BJ (cell line): ENCODE results near the gene MOK. TPM values are rescaled to one million over a fixed set of nuclear protein-coding genes. Genes with fewer than 3 reads are reported as not detected.

ENCODE experiments used
- CTCF ChIA-PET: fragments of 350-600 bp; formaldehyde crosslinking; extraction: SDS; loops from one replicate; lab custom pipeline; 2021; ENCODE audit warnings: antibody characterized with exemption, inconsistent platforms; lab: Yijun Ruan, JAX
- POLR2A ChIA-PET: fragments of 300-600 bp; sonication (Branson Sonifier 250); formaldehyde crosslinking; extraction: SDS; loops from one replicate; lab custom pipeline; 2021; ENCODE audit warnings: antibody characterized with exemption; lab: Charles Lee
- DNase-seq: peaks from one replicate; pipeline ENCODE4 v3.0.0-alpha.2; 2011; ENCODE audit warnings: low read depth
- H3K27me3 ChIP-seq: 2 replicates; pipeline ENCODE4 v1.6.0; 2011; ENCODE audit warnings: low read length; ENCODE audit not compliant: control insufficient read depth, insufficient read depth
- H3K36me3 ChIP-seq: 2 replicates; pipeline ENCODE4 v1.5.1; 2011; ENCODE audit warnings: low read length; ENCODE audit not compliant: control insufficient read depth, insufficient read depth
- H3K4me3 ChIP-seq: 2 replicates; pipeline ENCODE4 v1.5.1; 2011; ENCODE audit warnings: low read depth, mild to moderate bottlenecking, control low read depth, low read length
- polyA plus RNA-seq: library from polyadenylated mRNA; depleted of rRNA; stranded (reverse); fragments of >200 nt; gene quantifications from 2 replicates; pipeline ENCODE4 v1.2.3, GENCODE V29; 2011
- TF ChIP-seq, protein P1 (sequence below): IDR thresholded peaks from 2 replicates; pipeline ENCODE4 v1.5.1; 2011; ENCODE audit warnings: low read depth, mild to moderate bottlenecking, control low read depth, inconsistent platforms, low read length, moderate library complexity; ENCODE audit not compliant: insufficient read depth

MOK gene
- polyA plus RNA-seq, 1 experiment: 26.0 TPM

DNA sequence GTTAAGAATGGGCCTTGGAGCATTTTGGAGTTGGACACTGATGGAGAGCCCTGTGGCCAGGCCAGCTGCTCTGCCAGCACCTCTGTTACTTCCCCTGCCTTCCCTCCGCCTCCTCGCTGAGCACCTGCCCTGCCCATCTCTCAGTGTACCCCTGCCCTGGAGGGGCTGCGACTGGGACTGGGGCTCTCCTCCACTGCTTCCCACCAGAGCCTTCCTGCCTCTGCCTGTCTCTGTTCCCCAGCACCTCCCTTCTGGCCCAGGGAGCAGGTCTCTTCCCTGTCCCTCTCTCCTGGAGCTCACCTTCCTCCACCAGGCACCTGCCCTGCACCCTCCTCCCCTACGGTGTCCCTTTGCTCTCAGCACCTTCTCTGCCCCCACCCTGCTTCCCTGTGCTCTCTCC is 103.2 kb downstream of the MOK start:
- POLR2A ChIA-PET: no interaction called here
- no peaks in the 10 kb centered on the region for H3K27me3 ChIP-seq
- TF ChIP-seq, protein P1, sequence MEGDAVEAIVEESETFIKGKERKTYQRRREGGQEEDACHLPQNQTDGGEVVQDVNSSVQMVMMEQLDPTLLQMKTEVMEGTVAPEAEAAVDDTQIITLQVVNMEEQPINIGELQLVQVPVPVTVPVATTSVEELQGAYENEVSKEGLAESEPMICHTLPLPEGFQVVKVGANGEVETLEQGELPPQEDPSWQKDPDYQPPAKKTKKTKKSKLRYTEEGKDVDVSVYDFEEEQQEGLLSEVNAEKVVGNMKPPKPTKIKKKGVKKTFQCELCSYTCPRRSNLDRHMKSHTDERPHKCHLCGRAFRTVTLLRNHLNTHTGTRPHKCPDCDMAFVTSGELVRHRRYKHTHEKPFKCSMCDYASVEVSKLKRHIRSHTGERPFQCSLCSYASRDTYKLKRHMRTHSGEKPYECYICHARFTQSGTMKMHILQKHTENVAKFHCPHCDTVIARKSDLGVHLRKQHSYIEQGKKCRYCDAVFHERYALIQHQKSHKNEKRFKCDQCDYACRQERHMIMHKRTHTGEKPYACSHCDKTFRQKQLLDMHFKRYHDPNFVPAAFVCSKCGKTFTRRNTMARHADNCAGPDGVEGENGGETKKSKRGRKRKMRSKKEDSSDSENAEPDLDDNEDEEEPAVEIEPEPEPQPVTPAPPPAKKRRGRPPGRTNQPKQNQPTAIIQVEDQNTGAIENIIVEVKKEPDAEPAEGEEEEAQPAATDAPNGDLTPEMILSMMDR: no peak
- H3K4me3 ChIP-seq: no peak overlapping the region
- CTCF ChIA-PET: interaction anchor here (0.7 to 1.6 kb wide), 2 partner anchors 19 to 20 kb away, joined by 3 to 4 read pairs; no protein-coding TSS in a partner anchor
- DNase-seq: no peak
- peaks cover 6% of the 10 kb centered on the region; the same call in 1 of the 2 replicates for H3K36me3 ChIP-seq

DNA sequence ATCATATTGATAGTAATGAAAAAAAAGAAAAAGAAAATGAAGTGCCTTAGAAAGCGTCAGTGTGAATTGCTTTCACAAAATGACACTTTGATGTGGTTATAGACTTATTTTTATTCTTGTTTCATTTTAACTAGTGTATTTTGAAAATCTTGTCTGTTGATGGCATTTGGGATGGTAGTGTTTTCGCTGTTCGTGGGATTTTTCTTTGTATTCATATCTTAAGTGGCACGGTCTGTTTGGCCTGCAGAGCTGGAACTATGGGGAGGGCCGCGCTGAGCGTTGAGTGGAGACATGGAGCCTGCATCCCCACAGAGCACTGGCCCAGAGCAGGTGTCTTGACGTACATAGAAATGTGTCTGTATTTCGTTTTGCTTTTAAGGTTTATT is 103.6 kb downstream of the MOK start:
- Histone ChIP-seq H3K4me3 (no peak overlapping the region), H3K36me3 (peaks cover 6% of the 10 kb centered on the region; the same call in 1 of the 2 replicates), H3K27me3 (no peaks in the 10 kb centered on the region)
- no peak for DNase-seq
- TF ChIP-seq, protein P1: no peak
- ChIA-PET CTCF (interaction anchor here (0.7 to 1.6 kb wide), 2 partner anchors 18 to 20 kb away, joined by 3 to 4 read pairs; no protein-coding TSS in a partner anchor), POLR2A (interaction anchor here (0.6 kb wide), 1 partner anchor 113 kb away, joined by 5 read pairs; no protein-coding TSS in a partner anchor)

- H3K4me3 ChIP-seq: no peak overlapping the region
- TF ChIP-seq, protein P1: no peak
- peaks cover 6% of the 10 kb centered on the region; the same call in 1 of the 2 replicates for H3K36me3 ChIP-seq
- H3K27me3 ChIP-seq: no peaks in the 10 kb centered on the region
- ChIA-PET CTCF (interaction anchor here (0.7 to 1.6 kb wide), 2 partner anchors 18 to 19 kb away, joined by 3 to 4 read pairs; no protein-coding TSS in a partner anchor), POLR2A (interaction anchor here (0.6 kb wide), 1 partner anchor 113 kb away, joined by 5 read pairs; no protein-coding TSS in a partner anchor)
- no peak for DNase-seq
These were observed 104.1 kb downstream of the MOK start for GRCh38 chr14:102200690-102201352.

DNA sequence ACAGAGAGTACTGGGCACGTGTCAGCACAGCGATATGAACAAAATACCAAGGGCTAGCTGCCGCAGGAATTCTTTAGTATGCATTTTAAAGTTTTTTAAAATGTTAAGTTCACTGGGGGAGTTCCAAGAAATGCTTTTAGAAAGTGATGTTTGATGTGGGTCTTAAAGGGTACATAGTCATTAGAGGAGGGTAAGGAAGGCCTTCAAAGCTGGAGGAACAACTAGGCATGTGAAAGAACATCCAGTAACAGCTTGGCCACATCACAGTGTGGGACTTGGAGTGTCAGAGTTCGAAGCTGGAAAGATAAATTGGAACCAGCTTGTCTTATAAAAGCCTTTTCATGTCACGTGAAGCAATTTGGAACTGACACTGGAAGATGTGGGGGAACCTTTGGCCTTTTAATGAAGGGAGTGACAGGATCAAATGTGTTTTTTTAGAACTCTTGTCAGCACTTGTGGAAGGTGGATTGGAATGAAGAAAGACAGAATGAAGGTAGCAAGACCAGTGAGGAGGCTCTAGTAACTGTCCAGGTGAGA is 107.6 kb downstream of the MOK start:
- POLR2A ChIA-PET: interaction anchor here (0.6 kb wide), 1 partner anchor 15 kb away, joined by 3 read pairs; no protein-coding TSS in a partner anchor
- Histone ChIP-seq H3K36me3 (peaks cover 7% of the 10 kb centered on the region), H3K4me3 (no peak overlapping the region), H3K27me3 (no peaks in the 10 kb centered on the region)
- CTCF ChIA-PET: interaction anchor here (0.8 to 2.7 kb wide), 2 partner anchors 10 to 46 kb away, joined by 3 to 7 read pairs; no protein-coding TSS in a partner anchor
- no peak for DNase-seq
- TF ChIP-seq, protein P1: no peak

DNA sequence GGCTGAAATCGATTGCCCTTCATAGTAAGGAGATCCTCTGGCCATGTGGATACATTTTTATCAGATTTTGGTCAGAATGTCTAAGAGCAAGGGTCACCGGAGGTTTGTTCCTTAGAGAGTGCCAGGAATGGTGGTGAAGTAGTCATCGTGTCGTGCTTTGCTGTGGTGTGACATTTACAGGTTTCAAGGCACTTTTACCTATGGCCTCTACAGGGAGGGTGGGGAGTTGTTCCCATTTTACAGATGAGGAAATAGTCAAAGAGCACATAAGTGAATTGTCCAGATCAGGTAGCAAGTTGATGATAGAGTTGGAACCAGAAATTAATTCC is 108.1 kb downstream of the MOK start:
- ChIA-PET CTCF (interaction anchor here (0.6 to 2.7 kb wide), 3 partner anchors 9 to 615 kb away, joined by 3 to 7 read pairs (median 3); no protein-coding TSS in a partner anchor), POLR2A (interaction anchor here (0.6 kb wide), 1 partner anchor 14 kb away, joined by 3 read pairs; no protein-coding TSS in a partner anchor)
- TF ChIP-seq, protein P1: no peak
- H3K36me3 ChIP-seq: peaks cover 7% of the 10 kb centered on the region
- DNase-seq: no peak
- H3K27me3 ChIP-seq: no peaks in the 10 kb centered on the region
- no peak overlapping the region for H3K4me3 ChIP-seq
